Measurements from ENCODE around the gene CFAP54.

The CFAP54 gene

GRCh38 chr12:96814200-96814599, 324.8 kb downstream of the CFAP54 start:
- TF ChIP-seq GATA3 (IDR thresholded peaks at IDR 0.05; ENCODE audit: low read depth, low read length): no peak
- no peak for TF ChIP-seq GATA2 (IDR thresholded peaks at IDR 0.05; ENCODE audit: low read depth, low read length)

GRCh38 chr12:96821592-96821991, 332.2 kb downstream of the CFAP54 start:
- TF ChIP-seq GATA3 (IDR thresholded peaks at IDR 0.05; ENCODE audit: low read depth, low read length) (no peak), GATA2 (IDR thresholded peaks at IDR 0.05; ENCODE audit: low read depth, low read length) (no peak)

- TF ChIP-seq GATA3 (IDR thresholded peaks at IDR 0.05; ENCODE audit: low read depth, low read length): no peak
- no peak for TF ChIP-seq GATA2 (IDR thresholded peaks at IDR 0.05; ENCODE audit: low read depth, low read length)
These were observed 333.3 kb downstream of the CFAP54 start for GRCh38 chr12:96822641-96823040.

- no peak for TF ChIP-seq GATA2 (IDR thresholded peaks at IDR 0.05; ENCODE audit: low read depth, low read length)
- TF ChIP-seq GATA3 (IDR thresholded peaks at IDR 0.05; ENCODE audit: low read depth, low read length): no peak
These were observed 334.9 kb downstream of the CFAP54 start for GRCh38 chr12:96824074-96824837.

GRCh38 chr12:96824838-96825236, 335.5 kb downstream of the CFAP54 start:
- TF ChIP-seq GATA3 (IDR thresholded peaks at IDR 0.05; ENCODE audit: low read depth, low read length) (no peak), GATA2 (IDR thresholded peaks at IDR 0.05; ENCODE audit: low read depth, low read length) (no peak)

GRCh38 chr12:96828169-96828789, 338.9 kb downstream of the CFAP54 start:
- no peak for TF ChIP-seq GATA3 (IDR thresholded peaks at IDR 0.05; ENCODE audit: low read depth, low read length)
- no peak for TF ChIP-seq GATA2 (IDR thresholded peaks at IDR 0.05; ENCODE audit: low read depth, low read length)

- TF ChIP-seq GATA3 (IDR thresholded peaks at IDR 0.05; ENCODE audit: low read depth, low read length): no peak
- TF ChIP-seq GATA2 (IDR thresholded peaks at IDR 0.05; ENCODE audit: low read depth, low read length): no peak
These were observed 340.0 kb downstream of the CFAP54 start for GRCh38 chr12:96829354-96829753.

GRCh38 chr12:96831346-96831745, 342.0 kb downstream of the CFAP54 start:
- TF ChIP-seq GATA3 (IDR thresholded peaks at IDR 0.05; ENCODE audit: low read depth, low read length) (no peak), GATA2 (IDR thresholded peaks at IDR 0.05; ENCODE audit: low read depth, low read length) (no peak)

GRCh38 chr12:96846293-96846692, 356.9 kb downstream of the CFAP54 start:
- TF ChIP-seq GATA2 (IDR thresholded peaks at IDR 0.05; ENCODE audit: low read depth, low read length) (no peak), GATA3 (IDR thresholded peaks at IDR 0.05; ENCODE audit: low read depth, low read length) (no peak)

- TF ChIP-seq GATA2 (IDR thresholded peaks at IDR 0.05; ENCODE audit: low read depth, low read length) (no peak), GATA3 (IDR thresholded peaks at IDR 0.05; ENCODE audit: low read depth, low read length) (no peak)
These were observed 361.3 kb downstream of the CFAP54 start for GRCh38 chr12:96850676-96851075.

- TF ChIP-seq GATA2 (IDR thresholded peaks at IDR 0.05; ENCODE audit: low read depth, low read length) (no peak), GATA3 (IDR thresholded peaks at IDR 0.05; ENCODE audit: low read depth, low read length) (no peak)
These were observed 368.8 kb downstream of the CFAP54 start for GRCh38 chr12:96858162-96858561.

GRCh38 chr12:96861656-96862055, 372.3 kb downstream of the CFAP54 start:
- no peak for TF ChIP-seq GATA2 (IDR thresholded peaks at IDR 0.05; ENCODE audit: low read depth, low read length)
- no peak for TF ChIP-seq GATA3 (IDR thresholded peaks at IDR 0.05; ENCODE audit: low read depth, low read length)

- TF ChIP-seq GATA3 (IDR thresholded peaks at IDR 0.05; ENCODE audit: low read depth, low read length): no peak
- no peak for TF ChIP-seq GATA2 (IDR thresholded peaks at IDR 0.05; ENCODE audit: low read depth, low read length)
These were observed 372.9 kb downstream of the CFAP54 start for GRCh38 chr12:96862326-96862725.

GRCh38 chr12:96864335-96864734, 375.0 kb downstream of the CFAP54 start:
- TF ChIP-seq GATA2 (IDR thresholded peaks at IDR 0.05; ENCODE audit: low read depth, low read length) (no peak), GATA3 (IDR thresholded peaks at IDR 0.05; ENCODE audit: low read depth, low read length) (no peak)

Measured in SH-SY5Y (cell line).